ENCODE measurements around the gene LEAP2.

The LEAP2 gene

DNA sequence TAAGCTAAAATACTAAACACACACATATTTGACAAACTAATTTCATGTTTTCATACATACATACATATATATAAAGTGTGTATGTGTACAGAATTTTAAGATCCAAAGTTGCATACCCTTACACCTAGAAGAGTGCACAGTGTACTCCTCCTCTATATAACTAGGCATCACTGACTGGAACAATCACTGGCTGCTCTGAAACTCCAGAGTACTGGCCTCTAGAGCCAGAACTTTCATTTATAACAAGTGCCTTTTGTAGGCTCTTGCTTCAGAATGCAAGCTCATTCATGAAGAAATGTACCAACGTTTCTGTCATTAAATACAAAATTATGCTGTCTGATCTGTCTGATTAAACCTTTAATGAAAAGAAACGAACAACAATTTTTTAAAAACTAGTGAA is 4.0 kb downstream of the LEAP2 start:
- TF ChIP-seq, protein P1, sequence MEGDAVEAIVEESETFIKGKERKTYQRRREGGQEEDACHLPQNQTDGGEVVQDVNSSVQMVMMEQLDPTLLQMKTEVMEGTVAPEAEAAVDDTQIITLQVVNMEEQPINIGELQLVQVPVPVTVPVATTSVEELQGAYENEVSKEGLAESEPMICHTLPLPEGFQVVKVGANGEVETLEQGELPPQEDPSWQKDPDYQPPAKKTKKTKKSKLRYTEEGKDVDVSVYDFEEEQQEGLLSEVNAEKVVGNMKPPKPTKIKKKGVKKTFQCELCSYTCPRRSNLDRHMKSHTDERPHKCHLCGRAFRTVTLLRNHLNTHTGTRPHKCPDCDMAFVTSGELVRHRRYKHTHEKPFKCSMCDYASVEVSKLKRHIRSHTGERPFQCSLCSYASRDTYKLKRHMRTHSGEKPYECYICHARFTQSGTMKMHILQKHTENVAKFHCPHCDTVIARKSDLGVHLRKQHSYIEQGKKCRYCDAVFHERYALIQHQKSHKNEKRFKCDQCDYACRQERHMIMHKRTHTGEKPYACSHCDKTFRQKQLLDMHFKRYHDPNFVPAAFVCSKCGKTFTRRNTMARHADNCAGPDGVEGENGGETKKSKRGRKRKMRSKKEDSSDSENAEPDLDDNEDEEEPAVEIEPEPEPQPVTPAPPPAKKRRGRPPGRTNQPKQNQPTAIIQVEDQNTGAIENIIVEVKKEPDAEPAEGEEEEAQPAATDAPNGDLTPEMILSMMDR (IDR thresholded peaks at IDR 0.05; ENCODE audit: low read depth, low read length): no peak
- no peak overlapping the region for H3K4me3 ChIP-seq (replicated peaks in 1 of 2; ENCODE audit: low read depth in 2 of 2, low read length in 2 of 2)
- DNase-seq (ENCODE audit: low read depth in 2 of 2): no peak

DNA sequence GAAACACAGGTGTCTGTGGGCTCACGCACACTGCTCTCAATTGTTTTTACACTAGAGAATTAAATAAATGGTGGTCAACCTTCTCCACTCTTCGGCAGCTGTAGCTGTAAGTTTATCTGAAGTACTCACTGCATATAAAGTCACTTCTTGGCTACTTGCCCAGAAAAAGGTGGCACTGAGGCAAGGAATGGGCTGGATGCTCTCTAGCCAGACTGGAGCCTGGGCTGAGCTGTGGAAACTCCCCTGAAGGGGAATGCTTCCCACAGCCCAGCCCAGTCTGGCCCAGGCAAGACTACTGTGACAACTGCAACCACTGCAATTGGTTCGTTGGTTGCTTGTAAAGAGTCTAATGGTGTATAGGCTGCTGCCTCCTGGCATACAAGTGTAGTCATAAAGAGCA is 4.5 kb downstream of the LEAP2 start:
- DNase-seq (ENCODE audit: low read depth in 2 of 2): peak; percentile 44 to 49
- TF ChIP-seq, protein P1 (IDR thresholded peaks at IDR 0.05; ENCODE audit: low read depth, low read length): no peak
- H3K4me3 ChIP-seq (replicated peaks in 1 of 2; ENCODE audit: low read depth in 2 of 2, low read length in 2 of 2): no peak overlapping the region

DNA sequence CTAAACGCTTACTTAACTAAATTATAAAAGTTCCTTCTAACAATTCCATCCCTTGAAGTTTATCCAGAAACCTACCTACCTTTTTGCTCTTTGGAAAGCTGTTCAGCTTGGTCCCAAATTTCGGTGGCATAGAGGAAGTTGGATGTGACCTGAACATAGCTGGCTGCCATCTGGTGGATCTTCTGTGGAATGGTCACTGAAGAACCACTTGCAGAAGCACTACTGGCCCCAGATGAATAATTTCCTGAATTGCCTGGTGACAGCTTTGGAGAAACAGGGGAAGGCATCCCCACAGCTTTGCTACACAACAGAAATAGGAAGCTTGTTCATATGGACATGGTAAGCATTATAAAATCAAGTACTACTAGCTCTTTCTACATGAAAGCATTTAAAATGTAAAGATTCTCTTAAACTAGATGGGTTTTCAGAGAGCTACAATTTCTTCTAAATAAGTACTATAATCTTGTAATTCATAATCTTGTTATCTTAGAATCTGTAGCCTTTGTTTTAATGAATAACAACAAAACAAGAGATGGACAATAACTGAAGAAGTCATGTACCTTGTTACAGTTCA is 9.9 kb downstream of the LEAP2 start:
- peak; percentile 81 to 82 for DNase-seq (ENCODE audit: low read depth in 2 of 2)
- TF ChIP-seq, protein P1 (IDR thresholded peaks at IDR 0.05; ENCODE audit: low read depth, low read length): peak; percentile 75
- no peak overlapping the region for H3K4me3 ChIP-seq (replicated peaks in 1 of 2; ENCODE audit: low read depth in 2 of 2, low read length in 2 of 2)

DNA sequence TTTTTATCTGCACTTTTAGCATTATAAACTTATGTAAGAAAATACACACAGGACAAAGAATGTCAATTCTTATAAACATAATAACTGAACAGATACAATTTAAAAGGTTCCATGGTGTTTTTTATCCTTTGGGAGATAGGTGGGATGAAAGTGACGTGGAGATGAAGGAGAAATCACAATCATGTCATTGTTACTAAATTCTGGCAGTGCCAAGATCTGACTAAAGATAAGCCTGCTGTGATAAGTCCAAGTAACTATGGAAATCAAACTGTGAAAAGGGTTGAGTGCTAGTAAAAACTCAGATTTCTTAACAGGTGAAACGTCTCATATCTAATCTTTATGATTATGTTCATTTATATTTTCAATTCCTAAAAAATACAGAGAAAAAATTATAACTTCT is 11.1 kb downstream of the LEAP2 start:
- DNase-seq (ENCODE audit: low read depth in 2 of 2): no peak
- H3K4me3 ChIP-seq (replicated peaks in 1 of 2; ENCODE audit: low read depth in 2 of 2, low read length in 2 of 2): no peak overlapping the region
- TF ChIP-seq, protein P1 (IDR thresholded peaks at IDR 0.05; ENCODE audit: low read depth, low read length): no peak

DNA sequence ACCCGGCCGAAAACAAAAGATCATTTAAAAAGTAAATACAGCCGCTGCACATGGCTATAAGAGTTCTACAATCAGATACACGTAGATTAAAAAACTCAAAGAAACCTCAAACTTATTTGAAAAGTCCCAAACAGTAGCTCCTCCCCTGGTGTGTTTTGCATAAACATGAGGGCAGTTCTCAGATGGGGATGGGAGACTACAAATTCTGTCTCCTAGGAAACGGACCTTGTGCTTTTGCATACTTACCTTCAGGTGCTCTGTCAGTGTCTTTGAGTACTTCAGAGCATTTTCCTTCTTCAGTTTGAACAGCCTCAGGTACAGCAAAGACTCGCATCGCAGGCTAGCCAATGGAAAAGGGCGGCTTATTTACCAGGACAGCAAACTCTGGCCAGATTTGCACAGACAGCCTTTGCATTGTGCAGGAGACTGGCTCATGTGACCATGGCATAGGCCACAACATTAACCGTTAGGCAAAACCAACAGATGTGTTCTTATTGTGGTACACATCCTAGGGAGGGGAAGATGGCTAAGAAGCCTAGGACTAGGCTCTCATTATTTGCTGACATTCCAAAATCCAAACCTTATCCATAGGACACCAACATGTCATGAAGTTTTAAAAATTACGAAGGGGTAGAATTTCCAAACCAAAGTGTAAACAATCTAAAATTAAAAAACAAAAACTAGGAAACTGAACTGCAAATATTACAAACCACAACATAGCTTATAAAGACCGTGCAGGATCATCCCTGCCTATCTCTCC is 12.8 kb downstream of the LEAP2 start:
- TF ChIP-seq, protein P1 (IDR thresholded peaks at IDR 0.05; ENCODE audit: low read depth, low read length): no peak
- DNase-seq (ENCODE audit: low read depth in 2 of 2): no peak
- no peak overlapping the region for H3K4me3 ChIP-seq (replicated peaks in 1 of 2; ENCODE audit: low read depth in 2 of 2, low read length in 2 of 2)

DNA sequence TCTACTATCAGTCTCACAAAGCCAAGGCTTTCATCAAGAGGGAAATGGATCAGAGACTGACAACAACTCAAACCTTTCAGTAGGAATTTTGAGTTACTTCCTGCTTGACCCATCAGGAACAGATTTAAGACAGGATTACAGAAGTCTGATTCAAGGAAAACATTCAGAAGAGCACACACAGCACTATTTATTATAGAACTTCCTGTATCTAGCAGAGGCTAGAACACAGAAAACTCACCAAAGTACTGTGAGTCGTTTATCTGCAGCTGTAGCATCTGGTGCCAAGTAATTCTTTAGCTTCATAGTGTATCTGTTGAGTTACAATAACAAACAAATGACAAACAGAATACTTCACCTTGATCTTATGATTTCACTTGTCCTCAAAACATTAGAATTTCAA is 13.8 kb downstream of the LEAP2 start:
- TF ChIP-seq, protein P1 (IDR thresholded peaks at IDR 0.05; ENCODE audit: low read depth, low read length): no peak
- no peak overlapping the region for H3K4me3 ChIP-seq (replicated peaks in 1 of 2; ENCODE audit: low read depth in 2 of 2, low read length in 2 of 2)
- no peak for DNase-seq (ENCODE audit: low read depth in 2 of 2)
